Measurements from ENCODE around the gene GIMAP5.

GRCh38 chr7:150740053-150740452, 2.8 kb downstream of the GIMAP5 start:
- no peak for TF ChIP-seq GATA3 (IDR thresholded peaks at IDR 0.05; ENCODE audit: low read depth, low read length)
- no peak for TF ChIP-seq GATA2 (IDR thresholded peaks at IDR 0.05; ENCODE audit: low read depth, low read length)

Measured in SH-SY5Y (cell line).